ENCODE data around the gene HSPB1. TPM values are rescaled to one million over a fixed set of nuclear protein-coding genes. Genes with fewer than 3 reads are reported as not detected.

HSPB1 gene
- total and polyA plus RNA-seq, 2 of the 13 experiments (the other 11 are each of a cell fraction or from before 2014, with no cell fraction given): 21.0 to 38.6 TPM

DNA sequence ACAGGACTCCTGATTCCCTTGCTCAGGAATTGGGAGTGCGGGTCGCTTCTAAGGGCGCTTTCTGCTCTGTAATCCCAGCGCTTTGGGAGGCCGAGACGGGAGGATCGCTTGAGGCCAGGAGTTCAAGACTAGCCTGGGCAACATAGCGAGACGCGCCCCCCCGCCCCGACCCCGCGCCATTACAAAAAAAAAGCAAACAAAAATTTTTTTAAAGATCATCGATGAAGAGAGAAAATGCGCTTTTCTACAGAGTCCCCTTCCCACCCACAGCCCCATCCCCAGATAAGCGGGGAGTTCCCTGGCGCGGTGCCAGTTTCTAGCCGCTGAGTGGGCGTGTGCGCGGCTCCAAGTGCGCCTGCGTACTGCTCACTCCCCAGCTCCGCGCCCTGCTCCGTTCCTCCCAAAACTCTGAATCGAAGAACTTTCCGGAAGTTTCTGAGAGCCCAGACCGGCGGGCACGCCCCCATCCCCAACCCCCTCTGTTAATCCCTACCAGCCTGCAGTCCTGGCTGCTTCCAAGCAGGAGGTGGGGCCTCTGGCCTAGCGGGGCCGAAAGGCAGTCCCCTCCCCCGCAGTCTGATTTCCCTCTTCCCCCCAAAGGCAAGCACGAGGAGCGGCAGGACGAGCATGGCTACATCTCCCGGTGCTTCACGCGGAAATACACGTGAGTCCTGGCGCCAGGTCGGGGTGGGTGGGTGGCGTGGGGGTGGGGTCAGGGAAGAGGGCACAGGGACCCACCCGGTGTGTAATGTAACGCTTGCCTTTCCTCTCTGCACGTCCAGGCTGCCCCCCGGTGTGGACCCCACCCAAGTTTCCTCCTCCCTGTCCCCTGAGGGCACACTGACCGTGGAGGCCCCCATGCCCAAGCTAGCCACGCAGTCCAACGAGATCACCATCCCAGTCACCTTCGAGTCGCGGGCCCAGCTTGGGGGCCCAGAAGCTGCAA is 1.0 kb downstream of the HSPB1 start (continued):
- TF ChIP-seq, protein P1, sequence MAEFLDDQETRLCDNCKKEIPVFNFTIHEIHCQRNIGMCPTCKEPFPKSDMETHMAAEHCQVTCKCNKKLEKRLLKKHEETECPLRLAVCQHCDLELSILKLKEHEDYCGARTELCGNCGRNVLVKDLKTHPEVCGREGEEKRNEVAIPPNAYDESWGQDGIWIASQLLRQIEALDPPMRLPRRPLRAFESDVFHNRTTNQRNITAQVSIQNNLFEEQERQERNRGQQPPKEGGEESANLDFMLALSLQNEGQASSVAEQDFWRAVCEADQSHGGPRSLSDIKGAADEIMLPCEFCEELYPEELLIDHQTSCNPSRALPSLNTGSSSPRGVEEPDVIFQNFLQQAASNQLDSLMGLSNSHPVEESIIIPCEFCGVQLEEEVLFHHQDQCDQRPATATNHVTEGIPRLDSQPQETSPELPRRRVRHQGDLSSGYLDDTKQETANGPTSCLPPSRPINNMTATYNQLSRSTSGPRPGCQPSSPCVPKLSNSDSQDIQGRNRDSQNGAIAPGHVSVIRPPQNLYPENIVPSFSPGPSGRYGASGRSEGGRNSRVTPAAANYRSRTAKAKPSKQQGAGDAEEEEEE (CRISPR knock-in tag; IDR thresholded peaks at IDR 0.05; ENCODE audit: borderline replicate concordance): no peak
- TF ChIP-seq ZNF317 (CRISPR knock-in tag; IDR thresholded peaks at IDR 0.05) (no peak), ZNF234 (CRISPR knock-in tag; conservative IDR thresholded peaks at IDR 0.05) (no peak), HCFC1 (IDR thresholded peaks at IDR 0.05; ENCODE audit: low read depth, low read length) (no peak), SMAD9 (CRISPR knock-in tag; IDR thresholded peaks at IDR 0.05) (no peak), ZNF652 (CRISPR knock-in tag; IDR thresholded peaks at IDR 0.05; ENCODE audit: borderline replicate concordance, low read depth) (no peak), FOSL1 (CRISPR knock-in tag; IDR thresholded peaks at IDR 0.05; ENCODE audit: borderline replicate concordance) (no peak), ZSCAN25 (CRISPR knock-in tag; IDR thresholded peaks at IDR 0.05) (no peak), ZNF766 (CRISPR knock-in tag; IDR thresholded peaks at IDR 0.05; ENCODE audit: borderline replicate concordance) (0 out of 2 replicates have a peak, but pooled peaks have one; percentile 37), GABPA (IDR thresholded peaks at IDR 0.05; ENCODE audit: low read depth, low read length) (no peak), GABPA (CRISPR knock-in tag; IDR thresholded peaks at IDR 0.05; ENCODE audit: low read depth) (peak; percentile 63; the same call in 1 of the 2 replicates), ZBTB7B (CRISPR knock-in tag; IDR thresholded peaks at IDR 0.05) (no peak), RFX1 (IDR thresholded peaks at IDR 0.05) (no peak), ZSCAN31 (CRISPR knock-in tag; IDR thresholded peaks at IDR 0.05; ENCODE audit: low read depth) (no peak), SP1 (IDR thresholded peaks at IDR 0.05) (no peak), SP1 (CRISPR knock-in tag; IDR thresholded peaks at IDR 0.05) (peak; percentile 57)
- TF ChIP-seq, protein P2, sequence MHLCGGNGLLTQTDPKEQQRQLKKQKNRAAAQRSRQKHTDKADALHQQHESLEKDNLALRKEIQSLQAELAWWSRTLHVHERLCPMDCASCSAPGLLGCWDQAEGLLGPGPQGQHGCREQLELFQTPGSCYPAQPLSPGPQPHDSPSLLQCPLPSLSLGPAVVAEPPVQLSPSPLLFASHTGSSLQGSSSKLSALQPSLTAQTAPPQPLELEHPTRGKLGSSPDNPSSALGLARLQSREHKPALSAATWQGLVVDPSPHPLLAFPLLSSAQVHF (CRISPR knock-in tag; IDR thresholded peaks at IDR 0.05): no peak
- TF ChIP-seq, protein P3, sequence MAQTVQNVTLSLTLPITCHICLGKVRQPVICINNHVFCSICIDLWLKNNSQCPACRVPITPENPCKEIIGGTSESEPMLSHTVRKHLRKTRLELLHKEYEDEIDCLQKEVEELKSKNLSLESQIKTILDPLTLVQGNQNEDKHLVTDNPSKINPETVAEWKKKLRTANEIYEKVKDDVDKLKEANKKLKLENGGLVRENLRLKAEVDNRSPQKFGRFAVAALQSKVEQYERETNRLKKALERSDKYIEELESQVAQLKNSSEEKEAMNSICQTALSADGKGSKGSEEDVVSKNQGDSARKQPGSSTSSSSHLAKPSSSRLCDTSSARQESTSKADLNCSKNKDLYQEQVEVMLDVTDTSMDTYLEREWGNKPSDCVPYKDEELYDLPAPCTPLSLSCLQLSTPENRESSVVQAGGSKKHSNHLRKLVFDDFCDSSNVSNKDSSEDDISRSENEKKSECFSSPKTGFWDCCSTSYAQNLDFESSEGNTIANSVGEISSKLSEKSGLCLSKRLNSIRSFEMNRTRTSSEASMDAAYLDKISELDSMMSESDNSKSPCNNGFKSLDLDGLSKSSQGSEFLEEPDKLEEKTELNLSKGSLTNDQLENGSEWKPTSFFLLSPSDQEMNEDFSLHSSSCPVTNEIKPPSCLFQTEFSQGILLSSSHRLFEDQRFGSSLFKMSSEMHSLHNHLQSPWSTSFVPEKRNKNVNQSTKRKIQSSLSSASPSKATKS (CRISPR knock-in tag; IDR thresholded peaks at IDR 0.05): no peak
- TF ChIP-seq, protein P4, sequence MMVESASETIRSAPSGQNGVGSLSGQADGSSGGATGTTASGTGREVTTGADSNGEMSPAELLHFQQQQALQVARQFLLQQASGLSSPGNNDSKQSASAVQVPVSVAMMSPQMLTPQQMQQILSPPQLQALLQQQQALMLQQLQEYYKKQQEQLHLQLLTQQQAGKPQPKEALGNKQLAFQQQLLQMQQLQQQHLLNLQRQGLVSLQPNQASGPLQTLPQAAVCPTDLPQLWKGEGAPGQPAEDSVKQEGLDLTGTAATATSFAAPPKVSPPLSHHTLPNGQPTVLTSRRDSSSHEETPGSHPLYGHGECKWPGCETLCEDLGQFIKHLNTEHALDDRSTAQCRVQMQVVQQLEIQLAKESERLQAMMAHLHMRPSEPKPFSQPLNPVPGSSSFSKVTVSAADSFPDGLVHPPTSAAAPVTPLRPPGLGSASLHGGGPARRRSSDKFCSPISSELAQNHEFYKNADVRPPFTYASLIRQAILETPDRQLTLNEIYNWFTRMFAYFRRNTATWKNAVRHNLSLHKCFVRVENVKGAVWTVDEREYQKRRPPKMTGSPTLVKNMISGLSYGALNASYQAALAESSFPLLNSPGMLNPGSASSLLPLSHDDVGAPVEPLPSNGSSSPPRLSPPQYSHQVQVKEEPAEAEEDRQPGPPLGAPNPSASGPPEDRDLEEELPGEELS (CRISPR knock-in tag; IDR thresholded peaks at IDR 0.05): peak; percentile 47
- TF ChIP-seq, protein P5, sequence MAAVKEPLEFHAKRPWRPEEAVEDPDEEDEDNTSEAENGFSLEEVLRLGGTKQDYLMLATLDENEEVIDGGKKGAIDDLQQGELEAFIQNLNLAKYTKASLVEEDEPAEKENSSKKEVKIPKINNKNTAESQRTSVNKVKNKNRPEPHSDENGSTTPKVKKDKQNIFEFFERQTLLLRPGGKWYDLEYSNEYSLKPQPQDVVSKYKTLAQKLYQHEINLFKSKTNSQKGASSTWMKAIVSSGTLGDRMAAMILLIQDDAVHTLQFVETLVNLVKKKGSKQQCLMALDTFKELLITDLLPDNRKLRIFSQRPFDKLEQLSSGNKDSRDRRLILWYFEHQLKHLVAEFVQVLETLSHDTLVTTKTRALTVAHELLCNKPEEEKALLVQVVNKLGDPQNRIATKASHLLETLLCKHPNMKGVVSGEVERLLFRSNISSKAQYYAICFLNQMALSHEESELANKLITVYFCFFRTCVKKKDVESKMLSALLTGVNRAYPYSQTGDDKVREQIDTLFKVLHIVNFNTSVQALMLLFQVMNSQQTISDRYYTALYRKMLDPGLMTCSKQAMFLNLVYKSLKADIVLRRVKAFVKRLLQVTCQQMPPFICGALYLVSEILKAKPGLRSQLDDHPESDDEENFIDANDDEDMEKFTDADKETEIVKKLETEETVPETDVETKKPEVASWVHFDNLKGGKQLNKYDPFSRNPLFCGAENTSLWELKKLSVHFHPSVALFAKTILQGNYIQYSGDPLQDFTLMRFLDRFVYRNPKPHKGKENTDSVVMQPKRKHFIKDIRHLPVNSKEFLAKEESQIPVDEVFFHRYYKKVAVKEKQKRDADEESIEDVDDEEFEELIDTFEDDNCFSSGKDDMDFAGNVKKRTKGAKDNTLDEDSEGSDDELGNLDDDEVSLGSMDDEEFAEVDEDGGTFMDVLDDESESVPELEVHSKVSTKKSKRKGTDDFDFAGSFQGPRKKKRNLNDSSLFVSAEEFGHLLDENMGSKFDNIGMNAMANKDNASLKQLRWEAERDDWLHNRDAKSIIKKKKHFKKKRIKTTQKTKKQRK (IDR thresholded peaks at IDR 0.05; ENCODE audit: low read length): no peak

All from HepG2 (cell line).